Measurements from ENCODE around the gene TMEM272. TPM values are rescaled to one million over a fixed set of nuclear protein-coding genes. Genes with fewer than 3 reads are reported as not detected.

The TMEM272 gene
- total and polyA plus RNA-seq, 2 experiments from 2014 or later = not detected

- 58 to 64% methylated on average over 6 of the region's 6 CpGs for WGBS, 2 experiments (ENCODE audit: low coverage in 1 of 2, low lambda C conversion rate in 2 of 2, missing lambda C conversion rate in 2 of 2)
- no peak overlapping the region for H3K27ac ChIP-seq
- peak overlapping the region; percentile 4 for H3K4me2 ChIP-seq (ENCODE audit: unreplicated experiment)
- no peaks in the 10 kb centered on the region for H3K9me3 ChIP-seq (ENCODE audit: low read depth)
- no peak for TF ChIP-seq EZH2phosphoT487 (IDR thresholded peaks at IDR 0.05; ENCODE audit: insufficient read depth, low read depth)
- TF ChIP-seq EZH2 (IDR thresholded peaks at IDR 0.05; ENCODE audit: insufficient read depth, poor library complexity, severe bottlenecking) = no peak
- no peaks in the 10 kb centered on the region for H3K79me2 ChIP-seq (ENCODE audit: insufficient read depth)
- peaks cover 35% of the 10 kb centered on the region for H3K27me3 ChIP-seq (replicated peaks; ENCODE audit: insufficient read depth)
- in situ Hi-C loops (cut with MboI) = no loop called here
- no peak overlapping the region for H2AFZ ChIP-seq
- H4K20me1 ChIP-seq (ENCODE audit: insufficient read depth) = no peaks in the 10 kb centered on the region
- no peaks in the 10 kb centered on the region for H3F3A ChIP-seq (ENCODE audit: insufficient read depth)
- DNase-seq = peak; percentile 58
- H3K36me3 ChIP-seq (ENCODE audit: low read depth) = no peaks in the 10 kb centered on the region
- H3K4me3 ChIP-seq = no peak overlapping the region
- H3K9ac ChIP-seq = no peak overlapping the region
- H3K9me2 ChIP-seq (ENCODE audit: insufficient read depth) = no peaks in the 10 kb centered on the region
- H3K4me1 ChIP-seq (ENCODE audit: insufficient read depth) = no peaks in the 10 kb centered on the region
These were observed 12.4 kb downstream of the TMEM272 start for GRCh38 chr13:51832471-51833152.

GRCh38 chr13:51831519-51831918, 13.5 kb downstream of the TMEM272 start:
- DNase-seq = no peak
- Histone ChIP-seq H3K4me2 (ENCODE audit: unreplicated experiment) (no peak overlapping the region), H3K79me2 (ENCODE audit: insufficient read depth) (no peaks in the 10 kb centered on the region), H3K27ac (no peak overlapping the region), H3K9me2 (ENCODE audit: insufficient read depth) (no peaks in the 10 kb centered on the region), H2AFZ (no peak overlapping the region), H3K4me3 (no peak overlapping the region), H3F3A (ENCODE audit: insufficient read depth) (no peaks in the 10 kb centered on the region), H3K36me3 (ENCODE audit: low read depth) (no peaks in the 10 kb centered on the region), H3K27me3 (replicated peaks; ENCODE audit: insufficient read depth) (peaks cover 42% of the 10 kb centered on the region), H3K9ac (no peak overlapping the region), H4K20me1 (ENCODE audit: insufficient read depth) (no peaks in the 10 kb centered on the region), H3K4me1 (ENCODE audit: insufficient read depth) (no peaks in the 10 kb centered on the region), H3K9me3 (ENCODE audit: low read depth) (no peaks in the 10 kb centered on the region)
- in situ Hi-C loops (cut with MboI) = no loop called here
- WGBS, 2 experiments (ENCODE audit: low coverage in 1 of 2, low lambda C conversion rate in 2 of 2, missing lambda C conversion rate in 2 of 2) = 70 to 72% methylated on average over 5 of the region's 5 CpGs
- TF ChIP-seq EZH2 (IDR thresholded peaks at IDR 0.05; ENCODE audit: insufficient read depth, poor library complexity, severe bottlenecking) = no peak
- no peak for TF ChIP-seq EZH2phosphoT487 (IDR thresholded peaks at IDR 0.05; ENCODE audit: insufficient read depth, low read depth)

GRCh38 chr13:51829568-51829899, 15.4 kb downstream of the TMEM272 start:
- H3K27ac ChIP-seq = no peak overlapping the region
- H3K4me1 ChIP-seq (ENCODE audit: insufficient read depth) = peaks cover 10% of the 10 kb centered on the region
- WGBS, 2 experiments (ENCODE audit: low coverage in 1 of 2, low lambda C conversion rate in 2 of 2, missing lambda C conversion rate in 2 of 2) = 89 to 96% methylated on average over 2 of the region's 2 CpGs
- no peaks in the 10 kb centered on the region for H3K9me3 ChIP-seq (ENCODE audit: low read depth)
- no peak for DNase-seq
- no peak overlapping the region for H3K4me3 ChIP-seq
- peaks cover 7% of the 10 kb centered on the region; the same call in 1 of the 2 replicates for H3F3A ChIP-seq (ENCODE audit: insufficient read depth)
- no peak overlapping the region for H3K9ac ChIP-seq
- no peaks in the 10 kb centered on the region for H3K9me2 ChIP-seq (ENCODE audit: insufficient read depth)
- in situ Hi-C loops (cut with MboI) = loop anchor here (10.0 kb wide), 1 partner anchor 305 kb away; no protein-coding TSS in a partner anchor
- H3K27me3 ChIP-seq (replicated peaks; ENCODE audit: insufficient read depth) = peaks cover 40% of the 10 kb centered on the region
- H2AFZ ChIP-seq = no peak overlapping the region
- no peaks in the 10 kb centered on the region for H4K20me1 ChIP-seq (ENCODE audit: insufficient read depth)
- no peaks in the 10 kb centered on the region for H3K36me3 ChIP-seq (ENCODE audit: low read depth)
- H3K4me2 ChIP-seq (ENCODE audit: unreplicated experiment) = no peak overlapping the region
- TF ChIP-seq EZH2 (IDR thresholded peaks at IDR 0.05; ENCODE audit: insufficient read depth, poor library complexity, severe bottlenecking) = no peak
- TF ChIP-seq EZH2phosphoT487 (IDR thresholded peaks at IDR 0.05; ENCODE audit: insufficient read depth, low read depth) = no peak
- no peaks in the 10 kb centered on the region for H3K79me2 ChIP-seq (ENCODE audit: insufficient read depth)

- Histone ChIP-seq H3K36me3 (ENCODE audit: low read depth) (no peaks in the 10 kb centered on the region), H4K20me1 (ENCODE audit: insufficient read depth) (no peaks in the 10 kb centered on the region), H3K4me3 (no peak overlapping the region), H3K9me3 (ENCODE audit: low read depth) (no peaks in the 10 kb centered on the region), H3K27me3 (replicated peaks; ENCODE audit: insufficient read depth) (peaks cover 39% of the 10 kb centered on the region), H3F3A (ENCODE audit: insufficient read depth) (peaks cover 7% of the 10 kb centered on the region; the same call in 1 of the 2 replicates), H3K9me2 (ENCODE audit: insufficient read depth) (no peaks in the 10 kb centered on the region), H3K79me2 (ENCODE audit: insufficient read depth) (no peaks in the 10 kb centered on the region), H3K9ac (no peak overlapping the region), H3K4me2 (ENCODE audit: unreplicated experiment) (no peak overlapping the region), H3K27ac (no peak overlapping the region), H3K4me1 (ENCODE audit: insufficient read depth) (peaks cover 10% of the 10 kb centered on the region), H2AFZ (no peak overlapping the region)
- no peak for DNase-seq
- no peak for TF ChIP-seq EZH2phosphoT487 (IDR thresholded peaks at IDR 0.05; ENCODE audit: insufficient read depth, low read depth)
- no peak for TF ChIP-seq EZH2 (IDR thresholded peaks at IDR 0.05; ENCODE audit: insufficient read depth, poor library complexity, severe bottlenecking)
- in situ Hi-C loops (cut with MboI) = loop anchor here (10.0 kb wide), 1 partner anchor 306 kb away; no protein-coding TSS in a partner anchor
- 80% methylated on average over 8 of the region's 8 CpGs for WGBS, 2 experiments (ENCODE audit: low coverage in 1 of 2, low lambda C conversion rate in 2 of 2, missing lambda C conversion rate in 2 of 2)
These were observed 16.0 kb downstream of the TMEM272 start for GRCh38 chr13:51828730-51829567.
